Measurements from ENCODE around the gene TAS2R38. TPM values are rescaled to one million over a fixed set of nuclear protein-coding genes. Genes with fewer than 3 reads are reported as not detected.
"Not testable (repeated sequence)": the region's sequence is repeated elsewhere in the genome, so short reads cannot be mapped to it uniquely, and the experiment has no call there.

The TAS2R38 gene
- total RNA-seq, 3 donors from 2014 or later, result not detected

GRCh38 chr7:141990011-141990725 lies 16.6 kb upstream of the TAS2R38 start:
- DNase-seq (ENCODE audit: low spot score in 2 of 2), result no peak
- Histone ChIP-seq H3K4me3 (no peak overlapping the region), H3K27me3 (no peaks in the 10 kb centered on the region), H3K9me3 (no peaks in the 10 kb centered on the region), H3K36me3 (no peaks in the 10 kb centered on the region), H3K4me1 (no peaks in the 10 kb centered on the region), H3K27ac (no peak overlapping the region)
- TF ChIP-seq POLR2AphosphoS5 (IDR thresholded peaks at IDR 0.05) (no peak), POLR2A (IDR thresholded peaks at IDR 0.05) (no peak)
- TF ChIP-seq, protein P1, sequence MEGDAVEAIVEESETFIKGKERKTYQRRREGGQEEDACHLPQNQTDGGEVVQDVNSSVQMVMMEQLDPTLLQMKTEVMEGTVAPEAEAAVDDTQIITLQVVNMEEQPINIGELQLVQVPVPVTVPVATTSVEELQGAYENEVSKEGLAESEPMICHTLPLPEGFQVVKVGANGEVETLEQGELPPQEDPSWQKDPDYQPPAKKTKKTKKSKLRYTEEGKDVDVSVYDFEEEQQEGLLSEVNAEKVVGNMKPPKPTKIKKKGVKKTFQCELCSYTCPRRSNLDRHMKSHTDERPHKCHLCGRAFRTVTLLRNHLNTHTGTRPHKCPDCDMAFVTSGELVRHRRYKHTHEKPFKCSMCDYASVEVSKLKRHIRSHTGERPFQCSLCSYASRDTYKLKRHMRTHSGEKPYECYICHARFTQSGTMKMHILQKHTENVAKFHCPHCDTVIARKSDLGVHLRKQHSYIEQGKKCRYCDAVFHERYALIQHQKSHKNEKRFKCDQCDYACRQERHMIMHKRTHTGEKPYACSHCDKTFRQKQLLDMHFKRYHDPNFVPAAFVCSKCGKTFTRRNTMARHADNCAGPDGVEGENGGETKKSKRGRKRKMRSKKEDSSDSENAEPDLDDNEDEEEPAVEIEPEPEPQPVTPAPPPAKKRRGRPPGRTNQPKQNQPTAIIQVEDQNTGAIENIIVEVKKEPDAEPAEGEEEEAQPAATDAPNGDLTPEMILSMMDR (IDR thresholded peaks at IDR 0.05), result no peak
- intact Hi-C loops (cut with DNase I; ENCODE audit: low total_unique reads), result no loop called here

DNA sequence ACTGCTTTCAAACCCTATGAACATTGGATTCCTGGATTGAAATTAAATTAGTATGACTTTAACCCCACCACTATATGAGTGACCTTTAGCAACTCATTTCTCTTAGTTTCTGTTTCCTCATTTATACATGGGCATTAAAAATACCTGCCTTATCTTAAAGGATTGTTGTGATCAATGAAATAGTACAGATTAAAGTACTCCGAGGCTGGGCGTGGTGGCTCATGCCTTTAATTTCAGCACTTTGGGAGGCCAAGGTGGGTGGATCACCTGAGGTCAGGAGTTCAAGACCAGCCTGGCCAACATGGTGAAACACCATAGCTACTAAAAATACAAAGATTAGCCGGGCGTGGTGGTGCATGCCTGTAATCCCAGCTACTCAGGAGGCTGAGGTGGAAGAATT lies 14.2 kb upstream of the TAS2R38 start:
- H3K36me3 ChIP-seq; intact Hi-C loops (cut with DNase I; ENCODE audit: low total_unique reads); H3K27me3 ChIP-seq: not testable (repeated sequence)

DNA sequence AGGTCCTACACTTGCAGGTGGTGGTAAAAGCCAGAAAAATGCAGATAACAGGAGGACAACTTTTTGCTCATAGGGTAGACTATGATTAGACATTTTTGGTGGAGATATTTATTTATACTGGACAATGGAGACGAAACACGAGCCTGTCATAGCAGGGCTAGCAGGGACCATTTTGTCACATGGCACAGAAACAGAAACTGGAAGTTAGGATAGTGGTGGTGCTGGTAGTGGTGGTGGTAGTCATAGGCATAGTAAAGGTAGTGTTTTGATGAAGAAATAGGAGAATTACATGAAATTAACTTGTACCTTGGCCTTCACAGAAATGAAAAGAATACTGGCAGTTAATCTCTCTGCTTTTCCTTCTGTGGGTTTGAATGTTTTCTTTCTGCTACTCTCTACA lies 13.3 kb upstream of the TAS2R38 start:
- no peaks in the 10 kb centered on the region for H3K36me3 ChIP-seq
- no peak for DNase-seq (ENCODE audit: low spot score in 2 of 2)
- TF ChIP-seq POLR2A (IDR thresholded peaks at IDR 0.05) (no peak), POLR2AphosphoS5 (IDR thresholded peaks at IDR 0.05) (no peak)
- TF ChIP-seq, protein P1 (IDR thresholded peaks at IDR 0.05), result no peak
- no peaks in the 10 kb centered on the region for H3K4me1 ChIP-seq
- intact Hi-C loops (cut with DNase I; ENCODE audit: low total_unique reads), result no loop called here
- H3K27me3 ChIP-seq, result no peaks in the 10 kb centered on the region
- H3K27ac ChIP-seq, result no peak overlapping the region
- H3K9me3 ChIP-seq, result no peaks in the 10 kb centered on the region
- H3K4me3 ChIP-seq, result no peak overlapping the region

More for the DNA sequence above, 14.2 kb upstream of the TAS2R38 start:
- not testable (repeated sequence) for DNase-seq (ENCODE audit: low spot score in 2 of 2); H3K27ac ChIP-seq; H3K4me3 ChIP-seq; H3K9me3 ChIP-seq; H3K4me1 ChIP-seq

DNA sequence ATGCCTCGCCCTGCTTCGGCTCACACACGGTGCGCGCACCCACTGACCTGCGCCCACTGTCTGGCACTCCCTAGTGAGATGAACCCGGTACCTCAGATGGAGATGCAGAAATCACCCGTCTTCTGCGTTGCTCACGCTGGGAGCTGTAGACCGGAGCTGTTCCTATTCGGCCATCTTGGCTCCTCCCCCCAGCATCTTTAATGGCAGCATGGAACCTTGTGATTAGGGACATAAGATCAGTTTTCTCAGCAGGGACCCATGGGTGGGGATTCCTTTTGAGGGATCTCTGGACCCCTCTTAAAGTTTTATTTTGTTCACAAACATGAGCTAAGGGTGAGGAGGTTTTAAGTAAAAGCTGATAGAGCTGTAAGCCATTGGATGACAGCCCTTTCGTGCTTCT lies 12.4 kb upstream of the TAS2R38 start:
- H3K27me3 ChIP-seq; H3K4me3 ChIP-seq; H3K27ac ChIP-seq; H3K4me1 ChIP-seq; intact Hi-C loops (cut with DNase I; ENCODE audit: low total_unique reads); H3K36me3 ChIP-seq; DNase-seq (ENCODE audit: low spot score in 2 of 2); H3K9me3 ChIP-seq: not testable (repeated sequence)

- DNase-seq (ENCODE audit: low spot score in 2 of 2), result no peak
- intact Hi-C loops (cut with DNase I; ENCODE audit: low total_unique reads), result loop anchor here (10.0 kb wide), 1 partner anchor 205 kb away; no protein-coding TSS in a partner anchor
- no peaks in the 10 kb centered on the region for H3K27me3 ChIP-seq
- H3K27ac ChIP-seq, result no peak overlapping the region
- no peaks in the 10 kb centered on the region for H3K4me1 ChIP-seq
- no peak overlapping the region for H3K4me3 ChIP-seq
- H3K36me3 ChIP-seq, result no peaks in the 10 kb centered on the region
- H3K9me3 ChIP-seq, result no peaks in the 10 kb centered on the region
- TF ChIP-seq, protein P1 (IDR thresholded peaks at IDR 0.05), result no peak
- no peak for TF ChIP-seq POLR2AphosphoS5 (IDR thresholded peaks at IDR 0.05)
These were observed 6.0 kb upstream of the TAS2R38 start for GRCh38 chr7:141979568-141979967.

- Histone ChIP-seq H3K27ac (no peak overlapping the region), H3K36me3 (no peaks in the 10 kb centered on the region), H3K4me3 (no peak overlapping the region), H3K9me3 (no peaks in the 10 kb centered on the region), H3K4me1 (no peaks in the 10 kb centered on the region), H3K27me3 (no peaks in the 10 kb centered on the region)
- TF ChIP-seq, protein P1 (IDR thresholded peaks at IDR 0.05), result no peak
- TF ChIP-seq POLR2A (IDR thresholded peaks at IDR 0.05) (no peak), POLR2AphosphoS5 (IDR thresholded peaks at IDR 0.05) (no peak)
- no peak for DNase-seq (ENCODE audit: low spot score in 2 of 2)
- intact Hi-C loops (cut with DNase I; ENCODE audit: low total_unique reads), result loop anchor here (10.0 kb wide), 1 partner anchor 206 kb away; no protein-coding TSS in a partner anchor
These were observed 4.8 kb upstream of the TAS2R38 start for GRCh38 chr7:141978351-141978750.
